Stimulated activated CD4-positive, alpha-beta T cell treated with anti-CD3 and anti-CD28 coated beads, TNF-alpha, amount 100 ng/mL, for 48 hours (primary cell): ENCODE results near the gene NUDT21.
A peak's percentile ranks its signal among the peaks of the same experiment; 100 is the strongest.
"Not testable (repeated sequence)": the region's sequence is repeated elsewhere in the genome, so short reads cannot be mapped to it uniquely, and the experiment has no call there.

Source experiments
- DNase-seq, 3 donors: peaks; one replicate each; pipeline ENCODE4 v3.0.0-alpha.2; 2020; ENCODE audit warnings: low read depth in 3 of 3

The NUDT21 gene

DNA sequence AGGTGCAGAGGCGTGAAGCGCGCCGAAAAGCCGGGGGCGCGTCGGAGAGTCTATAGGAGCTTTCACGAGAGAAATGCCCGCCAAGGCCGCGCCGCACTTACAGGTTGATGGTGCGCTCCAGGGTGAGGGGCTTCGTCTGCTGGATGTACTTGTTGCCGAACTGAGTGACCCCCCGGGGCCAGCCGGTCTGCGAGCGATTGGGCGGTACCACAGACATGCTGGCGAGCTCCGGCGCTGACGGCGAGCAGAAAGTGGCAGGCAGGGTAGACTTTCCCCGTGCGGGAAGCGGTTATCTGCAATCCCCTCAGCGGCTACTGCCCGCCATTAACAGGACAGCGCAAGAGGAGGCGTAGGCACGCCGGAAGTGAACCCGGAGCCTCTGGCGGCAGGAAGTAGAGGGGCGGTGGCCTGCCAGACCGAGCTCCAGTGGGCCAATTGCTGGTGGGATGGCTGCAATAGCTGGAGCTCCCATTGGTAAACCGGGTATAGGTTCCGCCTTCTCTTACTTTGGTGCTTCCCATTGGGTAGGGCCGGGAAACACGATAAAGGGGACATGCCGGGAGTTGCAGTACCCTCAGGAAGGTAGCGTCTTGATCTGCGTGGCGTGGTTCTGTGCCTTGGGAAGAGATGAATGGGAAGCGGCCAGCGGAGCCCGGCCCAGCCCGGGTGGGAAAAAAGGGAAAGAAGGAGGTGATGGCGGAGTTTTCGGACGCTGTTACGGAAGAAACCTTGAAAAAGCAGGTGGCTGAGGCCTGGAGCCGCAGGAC, at the start of gene NUDT21, which contains the start of gene OGFOD1:
Gene NUDT21, minus strand, starts transcription at position 347 of the 767 bp plus-strand sequence. Its CDS starts 130 bp downstream, at position 217.
Gene OGFOD1, plus strand, starts transcription at position 569 of the 767 bp plus-strand sequence. Its CDS starts 59 bp downstream, at position 628.
- DNase-seq = peak; percentile 81 to 91 (median 81)

DNA sequence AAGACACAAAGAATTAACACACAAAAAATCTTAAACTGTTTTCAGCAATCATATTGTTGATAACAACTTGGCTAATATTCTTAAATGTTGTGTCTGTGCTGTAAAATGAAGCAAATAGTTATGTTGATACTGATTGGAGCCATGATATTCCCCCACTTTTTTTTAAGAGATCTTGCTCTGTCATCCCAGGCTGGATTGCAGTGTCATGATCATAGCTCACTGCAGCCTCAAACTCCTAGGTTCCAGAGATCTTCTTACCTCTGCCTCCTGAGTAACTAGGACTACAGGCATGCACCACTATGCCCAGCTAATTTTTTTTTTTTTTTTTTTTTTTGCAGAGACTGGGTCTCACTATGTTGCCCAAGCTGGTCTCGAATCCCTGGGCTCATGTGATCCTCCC, 42.7 kb upstream of the NUDT21 start:
- DNase-seq = no peak

DNA sequence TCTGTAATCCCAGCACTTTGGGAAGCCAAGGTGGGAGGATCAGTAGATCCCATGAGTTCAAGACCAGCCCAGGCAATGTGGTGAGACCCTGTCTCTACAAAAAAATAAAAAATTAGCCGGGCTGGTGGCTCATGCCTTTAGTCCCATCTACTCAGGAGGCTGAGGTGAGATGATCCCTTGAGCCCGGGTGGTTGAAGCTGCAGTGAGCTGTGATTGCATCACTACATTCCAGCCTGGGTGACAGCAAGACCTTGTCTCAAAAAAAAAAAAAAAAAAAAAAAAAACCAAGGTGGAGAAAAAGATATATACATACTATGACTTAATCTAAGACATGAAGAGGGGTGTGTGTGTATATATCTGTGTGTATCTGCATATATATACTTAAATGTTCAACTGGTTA, 42.0 kb upstream of the NUDT21 start:
- no peak for DNase-seq

DNA sequence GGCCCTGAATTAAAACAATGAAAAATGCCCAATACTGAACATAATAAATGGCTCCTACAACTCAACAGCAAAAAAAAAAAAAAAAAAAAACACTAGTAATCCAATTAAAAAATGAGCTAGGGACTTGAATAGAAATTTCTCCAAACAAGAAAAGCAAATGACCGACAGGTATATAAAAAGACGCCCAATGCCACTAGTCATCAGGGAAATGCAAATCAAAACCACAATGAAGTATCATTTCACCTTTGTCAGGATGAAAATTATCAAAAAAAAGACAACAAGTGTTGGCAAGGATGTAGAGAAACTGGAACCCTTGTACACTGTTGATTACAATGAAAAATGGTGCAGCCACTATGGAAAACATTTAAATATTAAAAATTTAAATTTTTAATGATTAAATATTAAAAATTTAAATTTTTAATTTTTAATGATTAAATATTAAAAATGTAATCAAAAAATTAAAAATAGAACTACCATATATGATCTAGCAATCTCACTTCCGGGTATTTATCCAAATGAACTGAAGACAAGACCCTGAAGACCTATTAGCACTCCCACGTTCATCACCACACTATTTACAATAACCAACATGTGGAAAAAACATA, 40.6 kb upstream of the NUDT21 start:
- DNase-seq = no peak

DNA sequence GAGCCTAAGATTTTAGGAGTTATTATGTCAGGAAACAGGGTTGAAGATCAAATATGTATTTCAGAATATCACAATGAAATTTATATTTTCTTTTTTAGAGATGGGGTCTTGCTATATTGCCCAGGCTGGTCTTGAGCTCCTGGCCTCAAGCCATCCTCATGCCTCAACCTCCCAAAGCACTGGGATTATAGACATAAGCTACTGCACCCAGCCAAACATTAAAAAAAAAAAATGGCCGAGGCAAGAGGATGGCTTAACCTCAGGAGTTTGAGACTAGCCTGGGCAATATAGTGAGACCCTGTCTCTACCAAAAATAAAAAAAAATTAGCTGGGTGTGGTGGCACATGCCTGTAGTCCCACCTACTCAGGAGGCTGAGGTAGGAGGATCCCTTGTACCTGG, 37.7 kb upstream of the NUDT21 start:
- DNase-seq = not testable (repeated sequence)

DNA sequence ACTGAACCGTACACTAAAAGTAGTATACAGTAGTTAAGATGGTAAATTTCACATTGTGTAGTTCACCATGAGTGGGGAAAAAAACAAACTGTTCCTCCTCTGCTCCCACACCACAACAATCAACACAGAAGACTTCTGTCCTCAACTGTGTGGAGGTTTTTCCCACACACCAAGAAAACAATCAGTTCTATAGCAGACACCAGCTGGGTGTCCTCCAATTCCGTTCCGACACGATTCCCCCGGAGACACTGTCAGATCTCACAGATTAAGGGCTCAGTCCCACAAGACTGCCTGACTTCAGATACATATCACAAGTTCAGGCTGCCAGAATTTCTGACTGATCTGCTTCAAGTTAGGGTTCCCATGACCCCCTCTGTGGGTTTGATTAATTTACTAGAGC, 36.9 kb upstream of the NUDT21 start:
- no peak for DNase-seq

DNA sequence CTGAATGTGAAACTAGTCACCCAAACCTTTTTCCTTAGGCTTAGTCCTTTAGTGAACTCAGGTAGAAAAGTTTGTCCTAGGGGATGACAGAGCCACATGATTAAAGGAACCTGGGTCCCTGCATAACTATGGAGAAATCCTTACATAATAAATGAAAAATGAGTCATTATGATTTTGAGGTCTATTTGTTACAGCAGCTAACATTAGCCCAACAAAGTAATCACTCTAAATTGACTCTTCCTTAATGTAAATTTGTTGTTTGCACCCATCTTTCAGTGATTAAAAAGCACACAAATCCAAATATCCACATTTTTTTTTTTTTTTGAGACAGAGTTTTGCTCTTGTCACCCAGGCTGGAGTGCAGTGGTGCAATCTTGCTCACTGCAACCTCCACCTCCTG, 32.3 kb upstream of the NUDT21 start:
- DNase-seq = no peak

DNA sequence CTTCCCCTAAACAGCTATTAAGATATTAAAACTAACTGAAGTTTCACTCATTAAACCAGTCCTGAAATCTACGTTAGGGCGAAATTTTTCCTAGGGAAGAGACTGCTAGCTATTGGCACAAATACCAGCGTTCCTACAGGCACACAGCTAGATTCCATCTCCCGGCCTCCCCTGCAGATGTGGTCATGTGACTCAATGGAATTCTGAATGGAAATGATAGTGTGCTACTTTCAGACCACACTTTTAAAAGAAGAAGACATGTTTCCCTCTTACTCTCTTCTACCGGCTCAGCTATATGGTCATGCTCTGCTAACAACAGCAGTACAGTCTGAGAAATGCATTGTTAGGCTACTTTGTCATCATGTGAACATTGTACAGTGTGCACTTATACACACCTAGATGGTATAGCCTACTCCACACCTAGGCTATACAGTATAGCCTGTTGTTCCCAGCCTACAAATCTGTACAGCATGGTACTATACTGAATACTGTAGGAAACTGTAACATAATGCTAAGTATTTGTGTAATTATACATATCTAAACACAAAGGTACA, 31.6 kb upstream of the NUDT21 start:
- DNase-seq = no peak

DNA sequence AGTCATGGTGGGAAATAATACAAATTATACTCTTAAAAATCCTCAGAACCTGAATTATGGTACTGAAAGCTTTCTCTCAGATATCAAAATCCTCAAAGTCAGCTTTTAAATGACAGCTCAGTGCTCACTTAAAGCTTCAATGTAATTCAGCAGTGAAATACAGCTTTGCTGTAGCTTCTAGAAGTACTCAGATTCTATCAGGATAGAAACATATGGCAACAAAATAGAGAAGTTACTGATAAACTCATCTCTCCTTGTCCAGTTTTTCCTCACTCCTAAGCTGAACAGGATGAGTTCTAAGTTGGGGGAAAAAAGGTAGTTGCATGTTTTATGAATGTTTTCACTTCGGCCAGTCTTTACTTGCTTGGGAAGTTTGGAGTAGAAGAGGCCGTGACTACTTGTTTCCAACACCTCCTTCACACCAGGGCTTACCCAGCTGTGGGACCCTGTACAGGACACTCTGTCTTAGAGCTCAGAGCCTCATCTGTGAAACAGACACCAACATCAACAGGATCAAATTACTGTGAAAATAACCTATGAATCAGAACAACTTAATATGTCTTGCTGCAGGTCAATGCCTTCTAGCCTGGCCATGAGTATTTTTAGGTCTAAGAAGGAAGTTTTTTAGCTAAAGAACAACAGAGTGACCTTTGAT, 30.5 kb upstream of the NUDT21 start:
- no peak for DNase-seq

DNA sequence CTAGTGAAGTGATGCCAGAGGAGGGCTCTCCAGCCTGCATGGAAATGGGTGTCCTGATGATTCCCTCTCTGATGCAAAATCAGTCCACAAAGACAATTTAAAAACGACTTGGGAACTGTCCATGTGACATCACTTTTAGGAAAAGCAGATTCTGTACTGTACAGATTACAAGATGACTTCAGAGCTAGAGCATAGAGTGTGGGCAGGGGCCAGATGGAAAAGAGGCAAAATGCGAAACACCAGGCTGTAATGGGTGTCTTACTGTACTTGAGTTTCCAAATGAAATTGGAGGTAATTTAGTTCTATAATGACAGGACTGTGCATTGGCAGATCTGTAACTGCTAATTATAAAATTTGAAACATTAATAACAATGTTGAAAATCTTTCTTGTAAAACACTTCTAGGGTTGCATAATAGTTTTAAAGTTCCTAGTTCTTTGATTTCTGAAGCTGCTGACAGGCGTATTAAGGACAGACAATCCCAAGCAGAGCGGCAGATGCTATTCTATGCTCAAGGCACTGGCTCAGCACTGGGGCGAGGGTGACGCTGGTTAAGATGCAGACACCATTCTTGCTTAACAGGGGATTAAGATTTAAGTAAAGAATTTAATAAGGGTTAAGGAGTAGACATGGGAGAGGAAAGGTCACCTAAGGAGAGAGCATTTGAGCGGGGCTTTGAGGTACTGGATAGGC, 29.8 kb upstream of the NUDT21 start:
- DNase-seq = no peak

DNA sequence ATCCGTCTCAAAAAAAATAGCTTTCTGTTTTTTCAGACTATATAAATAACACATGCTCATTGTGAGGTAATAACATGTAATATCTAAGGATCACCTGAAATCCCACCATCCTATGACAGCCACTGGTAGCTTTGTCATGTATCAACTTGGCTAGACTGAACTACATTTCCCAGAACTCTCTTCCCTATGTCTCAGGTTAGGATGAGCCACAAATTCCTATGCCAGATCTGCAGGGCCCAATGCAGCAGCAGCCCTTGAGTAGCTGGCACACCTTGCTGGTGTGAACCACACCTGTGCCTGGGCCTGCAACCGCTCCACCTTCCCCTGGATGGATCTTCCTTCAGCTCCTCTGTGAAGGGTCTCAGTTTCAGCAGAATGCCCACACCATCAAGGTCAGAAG, 28.3 kb upstream of the NUDT21 start:
- no peak for DNase-seq

DNA sequence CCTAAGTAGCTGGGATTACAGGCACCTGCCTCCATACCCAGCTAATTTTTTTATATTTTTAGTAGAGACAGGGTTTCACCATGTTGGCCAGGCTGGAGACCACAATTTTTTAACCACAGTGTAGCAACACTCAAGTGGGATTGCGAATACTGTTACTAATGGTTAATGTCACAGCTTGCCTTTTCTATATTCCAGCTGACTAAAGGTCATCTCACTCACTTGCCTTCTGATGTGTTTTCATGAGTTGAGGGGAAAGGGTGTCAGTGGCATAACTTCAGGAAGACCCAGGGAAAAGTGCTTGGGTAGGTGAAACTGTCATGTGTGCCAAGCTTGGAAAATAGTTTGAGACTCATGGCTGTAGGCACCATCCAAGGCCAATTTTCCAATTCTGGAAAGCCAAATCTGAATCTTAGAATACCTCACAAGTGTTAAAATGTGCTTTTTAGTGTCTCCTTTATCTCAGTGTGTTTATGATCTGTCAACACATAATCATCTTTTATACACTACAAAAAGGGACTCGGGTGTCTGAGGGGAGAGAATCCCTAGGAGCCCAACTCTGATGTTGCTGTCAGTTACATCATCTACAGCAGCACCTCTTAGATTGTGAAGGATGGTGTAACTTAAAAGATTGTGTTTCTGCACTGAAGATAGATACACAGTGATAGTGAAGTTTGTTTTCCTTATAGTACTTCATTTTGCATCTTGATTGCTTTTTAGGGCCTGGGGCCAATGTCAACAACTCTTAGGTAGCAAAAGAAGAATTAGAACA, 27.3 kb upstream of the NUDT21 start:
- no peak for DNase-seq

DNA sequence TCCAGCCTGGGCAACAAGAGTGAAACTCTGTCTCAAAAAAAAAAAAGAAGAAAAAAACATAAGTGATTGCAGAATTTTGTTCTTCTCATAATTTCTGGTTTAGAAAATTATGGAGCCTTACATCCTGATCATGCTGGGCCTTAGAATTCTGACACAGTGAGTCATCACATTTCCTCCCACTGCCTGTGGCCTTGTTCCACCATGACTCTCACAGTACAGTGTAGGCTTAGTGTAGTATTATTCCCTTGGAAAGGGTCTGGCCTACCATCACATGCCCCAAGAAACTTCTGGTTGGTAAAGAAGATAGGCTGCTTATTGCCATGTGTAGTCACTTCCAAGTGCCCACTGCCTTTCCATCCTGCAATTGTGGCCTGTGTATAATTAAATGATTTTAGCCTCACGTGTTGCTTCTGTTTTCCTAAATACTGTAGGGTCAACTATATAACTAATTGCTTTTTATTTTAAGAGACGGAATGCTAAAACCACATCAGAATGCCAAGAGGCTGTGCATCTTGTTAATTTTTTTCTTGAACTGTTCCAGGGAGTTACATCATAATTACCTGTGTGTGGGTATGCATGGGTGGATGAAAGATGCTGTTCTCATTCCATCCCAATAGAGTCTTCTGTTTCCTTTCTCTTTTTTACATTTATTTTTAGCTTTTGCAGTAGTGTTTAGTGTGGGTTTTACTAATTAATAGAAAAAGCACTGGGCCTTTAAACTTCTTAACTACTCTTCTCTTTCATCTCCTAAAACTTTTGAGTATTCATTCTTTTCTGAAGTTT, 26.2 kb upstream of the NUDT21 start:
- no peak for DNase-seq

DNA sequence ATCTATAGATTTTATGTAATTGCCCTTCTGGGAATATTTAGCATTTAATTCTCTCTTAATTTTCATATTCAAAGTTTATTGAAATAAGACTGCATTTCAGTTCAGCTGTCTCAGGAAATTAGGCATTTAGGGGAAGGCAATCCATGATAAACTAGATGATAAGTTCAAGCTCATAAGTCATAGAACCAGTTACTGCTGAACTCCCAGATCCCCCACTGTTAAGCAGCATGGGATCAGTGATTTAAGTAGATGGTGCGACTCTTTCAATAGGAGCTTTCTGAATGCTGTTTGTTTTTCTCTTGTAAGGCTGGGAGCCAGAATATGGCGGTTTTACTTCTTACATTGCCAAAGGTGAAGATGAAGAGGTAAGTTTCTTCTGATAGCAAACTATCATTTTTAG, 24.1 kb upstream of the NUDT21 start:
- no peak for DNase-seq

DNA sequence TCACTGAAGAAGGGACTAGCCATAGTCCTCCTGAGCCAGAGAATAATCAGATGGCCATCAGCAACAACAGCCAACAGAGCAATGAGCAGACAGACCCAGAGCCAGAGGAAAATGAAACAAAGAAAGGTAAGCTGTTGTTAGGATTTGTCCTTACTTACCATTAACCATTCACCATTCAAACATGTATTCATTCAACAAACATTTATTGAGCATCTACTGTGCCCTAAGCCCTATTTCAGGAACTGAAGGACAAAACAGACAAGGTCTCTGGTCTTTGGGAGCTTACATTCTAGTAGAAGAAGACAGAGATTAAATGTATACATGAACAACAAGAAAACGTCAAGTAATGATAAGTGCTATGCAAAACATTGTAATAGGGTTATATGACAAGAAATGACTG, 19.5 kb upstream of the NUDT21 start:
- DNase-seq = no peak

DNA sequence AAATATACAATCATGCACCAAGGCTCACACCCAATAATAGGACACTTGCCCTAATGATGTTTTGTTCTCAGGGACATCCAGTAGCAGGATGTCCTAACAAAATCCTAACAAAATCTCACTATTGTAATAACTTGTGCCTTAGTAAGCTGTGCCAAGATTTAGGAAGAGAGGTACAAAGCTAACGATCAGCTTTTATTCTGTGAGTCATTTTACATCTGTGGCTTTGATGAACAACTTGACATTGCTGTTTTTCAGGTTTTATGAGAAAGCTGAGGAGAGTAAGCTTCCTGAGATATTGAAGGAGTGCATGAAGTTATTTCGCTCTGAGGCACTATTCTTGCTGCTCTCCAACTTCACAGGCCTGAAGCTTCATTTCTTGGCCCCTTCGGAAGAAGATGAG, 19.1 kb upstream of the NUDT21 start:
- DNase-seq = no peak

DNA sequence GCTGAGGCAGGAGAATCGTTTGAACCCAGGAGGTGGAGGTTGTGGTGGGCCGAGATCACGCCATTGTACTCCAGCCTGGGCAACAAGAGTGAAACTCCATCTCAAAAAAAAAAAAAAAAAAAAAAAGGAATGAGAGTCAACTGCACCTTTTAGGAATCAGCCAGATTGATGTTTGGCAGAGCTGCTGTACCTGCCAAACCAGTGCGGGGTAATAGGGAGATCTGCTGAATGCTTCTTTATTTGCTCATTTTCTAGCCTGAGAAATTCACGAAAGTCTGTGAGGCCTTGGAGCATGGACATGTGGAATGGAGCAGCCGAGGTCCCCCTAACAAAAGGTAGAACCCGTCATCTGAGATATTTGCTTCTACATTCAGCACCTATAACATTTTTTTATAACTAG, 18.6 kb upstream of the NUDT21 start:
- DNase-seq = no peak

DNA sequence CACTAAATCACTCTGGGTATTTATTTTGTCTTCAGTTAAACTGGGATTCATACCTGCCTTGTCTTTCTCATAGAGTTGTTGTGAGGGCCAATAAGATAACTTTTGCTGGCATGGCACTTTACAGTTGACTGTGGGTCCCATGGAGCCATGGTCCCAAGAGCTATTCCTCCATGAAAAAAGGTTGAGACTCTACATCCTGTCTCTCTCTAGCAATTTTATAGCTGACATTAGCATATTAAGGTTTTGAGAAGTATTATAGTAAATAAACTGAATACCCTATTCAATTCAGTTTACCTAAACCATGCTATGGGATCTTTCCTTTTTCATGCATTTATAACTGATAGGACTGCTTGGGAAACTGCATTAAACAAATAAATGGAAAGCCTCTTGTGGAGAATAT, 17.7 kb upstream of the NUDT21 start:
- no peak for DNase-seq

DNA sequence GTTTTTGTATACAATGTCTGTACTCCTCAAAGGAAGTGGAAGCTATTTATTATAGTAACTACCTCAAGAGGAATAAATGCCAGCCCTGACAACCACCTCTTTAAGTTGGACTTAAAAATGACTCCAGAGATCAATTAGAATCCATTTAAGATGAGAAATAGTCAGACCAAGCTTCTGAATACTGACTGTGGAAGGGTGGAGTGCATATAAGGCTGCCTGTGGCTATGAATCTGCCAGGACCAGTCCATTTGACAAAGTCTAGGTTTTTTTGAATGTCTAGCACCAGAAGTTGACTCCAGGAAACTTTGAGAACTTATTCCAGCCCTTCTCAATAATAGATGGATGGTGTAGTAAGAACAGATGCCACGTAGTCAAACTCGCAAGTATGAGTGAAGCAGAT, 15.2 kb upstream of the NUDT21 start:
- no peak for DNase-seq

DNA sequence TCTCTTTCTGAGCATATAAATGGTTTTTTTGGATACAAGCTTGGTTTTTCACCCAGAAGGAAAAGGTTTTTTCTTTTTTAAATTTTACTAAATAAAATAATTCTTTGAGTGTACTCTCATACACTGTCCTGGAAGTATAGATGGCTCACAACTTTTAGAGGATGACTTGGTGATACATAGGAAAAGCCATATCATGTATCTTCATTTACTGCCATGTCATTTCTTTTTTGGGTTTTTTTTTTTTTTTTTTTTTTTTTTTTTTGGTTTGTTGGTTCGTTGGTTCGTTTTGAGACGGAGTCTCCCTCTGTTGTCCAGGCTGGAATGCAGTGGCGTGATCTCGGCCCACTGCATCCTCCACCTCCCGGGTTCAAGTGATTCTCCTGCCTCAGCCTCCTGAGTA, 12.0 kb upstream of the NUDT21 start:
- no peak for DNase-seq
